Thyroid gland (tissue), 4 donors: ENCODE results near the gene ETV3L.

Source experiments
- POLR2A ChIP-seq, 2 donors: fragments of 450-650 bp; IDR thresholded peaks; one replicate each; pipeline ENCODE4 v1.6.1; 2017; ENCODE audit warnings: antibody characterized with exemption in 2 of 2, mild to moderate bottlenecking in 2 of 2, moderate library complexity in 1 of 2
- TF ChIP-seq, protein P1 (sequence below), 6 experiments: fragments of 200-600 bp in 3 of 6; fragments of 450-650 bp in 3 of 6; sonication (generic) in 3 of 6; IDR thresholded peaks; one replicate each; pipeline ENCODE4 v1.5.1; 2016 to 2019; ENCODE audit warnings: antibody characterized with exemption in 6 of 6, mild to moderate bottlenecking in 2 of 6, inconsistent platforms in 1 of 6, moderate library complexity in 1 of 6

DNA sequence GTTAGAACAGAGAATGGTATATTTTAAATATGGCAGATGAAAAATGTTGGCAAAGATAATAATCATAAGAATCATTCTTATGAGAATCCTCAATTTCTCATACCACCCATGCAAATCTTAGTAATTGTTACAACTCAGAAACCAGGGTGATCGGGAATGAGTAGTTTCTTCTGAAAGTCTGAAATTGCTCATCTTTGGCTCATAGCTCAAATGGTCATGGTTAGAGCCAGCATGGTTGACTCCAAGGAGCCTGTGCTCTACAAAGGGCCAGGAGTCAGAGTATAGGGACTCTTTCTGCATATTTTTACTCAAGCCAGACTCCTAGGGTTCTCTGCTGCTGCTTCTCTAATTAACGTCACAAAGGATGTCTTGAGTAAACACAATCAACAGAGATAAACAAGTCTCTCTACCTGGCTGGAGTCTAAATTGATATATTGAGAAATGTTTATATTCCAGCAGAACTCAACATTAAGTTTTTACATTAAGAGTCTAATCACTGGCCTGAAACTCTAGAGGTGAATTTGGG lies 40.5 kb upstream of the ETV3L start:
- TF ChIP-seq, protein P1, sequence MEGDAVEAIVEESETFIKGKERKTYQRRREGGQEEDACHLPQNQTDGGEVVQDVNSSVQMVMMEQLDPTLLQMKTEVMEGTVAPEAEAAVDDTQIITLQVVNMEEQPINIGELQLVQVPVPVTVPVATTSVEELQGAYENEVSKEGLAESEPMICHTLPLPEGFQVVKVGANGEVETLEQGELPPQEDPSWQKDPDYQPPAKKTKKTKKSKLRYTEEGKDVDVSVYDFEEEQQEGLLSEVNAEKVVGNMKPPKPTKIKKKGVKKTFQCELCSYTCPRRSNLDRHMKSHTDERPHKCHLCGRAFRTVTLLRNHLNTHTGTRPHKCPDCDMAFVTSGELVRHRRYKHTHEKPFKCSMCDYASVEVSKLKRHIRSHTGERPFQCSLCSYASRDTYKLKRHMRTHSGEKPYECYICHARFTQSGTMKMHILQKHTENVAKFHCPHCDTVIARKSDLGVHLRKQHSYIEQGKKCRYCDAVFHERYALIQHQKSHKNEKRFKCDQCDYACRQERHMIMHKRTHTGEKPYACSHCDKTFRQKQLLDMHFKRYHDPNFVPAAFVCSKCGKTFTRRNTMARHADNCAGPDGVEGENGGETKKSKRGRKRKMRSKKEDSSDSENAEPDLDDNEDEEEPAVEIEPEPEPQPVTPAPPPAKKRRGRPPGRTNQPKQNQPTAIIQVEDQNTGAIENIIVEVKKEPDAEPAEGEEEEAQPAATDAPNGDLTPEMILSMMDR (IDR thresholded peaks at IDR 0.05) = no peak
- no peak for TF ChIP-seq POLR2A (IDR thresholded peaks at IDR 0.05)
